HEK293 (cell line): ENCODE results near the gene GAREM1.

ENCODE experiments used
- CTCF ChIA-PET: fragments of 350-600 bp; formaldehyde crosslinking; extraction: SDS; loops from one replicate; lab custom pipeline; 2021; ENCODE audit warnings: antibody characterized with exemption; lab: Yijun Ruan, JAX
- POLR2A ChIA-PET: fragments of 300-600 bp; formaldehyde crosslinking; extraction: SDS; loops from one replicate; lab custom pipeline; 2020; ENCODE audit warnings: antibody characterized with exemption, inconsistent platforms; lab: Yijun Ruan, JAX
- H3K27ac ChIP-seq: fragments of 200-500 bp; sonication (Bioruptor generic); 2 replicates; pipeline ENCODE4 v1.5.1; 2014; ENCODE audit warnings: low read depth, low read length, control low read depth, inconsistent platforms; ENCODE audit errors: extremely low read depth
- H3K36me3 ChIP-seq, 2 experiments: fragments of 200-500 bp in 1 of 2; sonication (Bioruptor generic) in 1 of 2; 1 replicate in 1 of 2; 2 replicates in 1 of 2; pipeline ENCODE4 v1.5.1; 2014 to 2017; ENCODE audit warnings: inconsistent platforms in 2 of 2, low read length in 2 of 2; ENCODE audit not compliant: control insufficient read depth in 2 of 2, insufficient read depth in 1 of 2
- H3K4me1 ChIP-seq: fragments of 200-500 bp; sonication (Bioruptor generic); 2 replicates; pipeline ENCODE4 v1.5.1; 2014; ENCODE audit warnings: mild to moderate bottlenecking, low read length, inconsistent platforms; ENCODE audit not compliant: control insufficient read depth, insufficient read depth
- H3K4me3 ChIP-seq: 2 replicates; pipeline ENCODE4 v1.5.1; 2011; ENCODE audit warnings: low read depth, mild to moderate bottlenecking, control low read depth, low read length, moderate library complexity
- H3K9me3 ChIP-seq: fragments of 200-500 bp; sonication (Bioruptor generic); 2 replicates; pipeline ENCODE4 v1.5.1; 2014; ENCODE audit warnings: low read depth, low read length, inconsistent platforms; ENCODE audit not compliant: control insufficient read depth, insufficient read depth
- GFI1B ChIP-seq: fragments of 450-650 bp; formaldehyde crosslinking; IDR thresholded peaks from 2 replicates; pipeline ENCODE4 v1.5.1; 2016; ENCODE audit warnings: missing biosample characterization, missing genetic modification characterization
- RBAK ChIP-seq: fragments of 450-650 bp; formaldehyde crosslinking; IDR thresholded peaks from 2 replicates; pipeline ENCODE4 v1.5.1; 2016; ENCODE audit warnings: missing biosample characterization, missing genetic modification characterization
- YY1 ChIP-seq: fragments of 450-650 bp; formaldehyde crosslinking; IDR thresholded peaks from 2 replicates; pipeline ENCODE4 v1.5.1; 2018; ENCODE audit warnings: missing biosample characterization, missing genetic modification characterization
- ZIC2 ChIP-seq: fragments of 450-650 bp; formaldehyde crosslinking; IDR thresholded peaks from 2 replicates; pipeline ENCODE4 v1.5.1; 2016; ENCODE audit warnings: missing biosample characterization, missing genetic modification characterization
- ZNF138 ChIP-seq: fragments of 450-650 bp; formaldehyde crosslinking; IDR thresholded peaks from 2 replicates; pipeline ENCODE4 v1.5.1; 2016; ENCODE audit warnings: missing biosample characterization, missing genetic modification characterization, borderline replicate concordance
- ZNF140 ChIP-seq: fragments of 450-650 bp; formaldehyde crosslinking; IDR thresholded peaks from 2 replicates; pipeline ENCODE4 v1.5.1; 2016; ENCODE audit warnings: missing biosample characterization, missing genetic modification characterization
- ZNF169 ChIP-seq: fragments of 450-650 bp; formaldehyde crosslinking; IDR thresholded peaks from 2 replicates; pipeline ENCODE4 v1.5.1; 2016; ENCODE audit warnings: missing biosample characterization, missing genetic modification characterization
- ZNF214 ChIP-seq: fragments of 450-650 bp; formaldehyde crosslinking; IDR thresholded peaks from 2 replicates; pipeline ENCODE4 v1.5.1; 2017; ENCODE audit warnings: missing biosample characterization, mild to moderate bottlenecking, missing genetic modification characterization, borderline replicate concordance
- ZNF248 ChIP-seq: fragments of 450-650 bp; formaldehyde crosslinking; IDR thresholded peaks from 2 replicates; pipeline ENCODE4 v1.5.1; 2017; ENCODE audit warnings: missing biosample characterization, missing genetic modification characterization
- ZNF280C ChIP-seq: fragments of 450-650 bp; formaldehyde crosslinking; IDR thresholded peaks from 2 replicates; pipeline ENCODE4 v1.5.1; 2016; ENCODE audit warnings: missing biosample characterization, missing genetic modification characterization
- ZNF391 ChIP-seq: fragments of 450-650 bp; formaldehyde crosslinking; IDR thresholded peaks from 2 replicates; pipeline ENCODE4 v1.5.1; 2016; ENCODE audit warnings: low read depth, missing biosample characterization, missing genetic modification characterization, borderline replicate concordance
- ZNF488 ChIP-seq: fragments of 450-650 bp; formaldehyde crosslinking; IDR thresholded peaks from 2 replicates; pipeline ENCODE4 v1.5.1; 2016; ENCODE audit warnings: missing biosample characterization, missing genetic modification characterization
- ZNF510 ChIP-seq: fragments of 450-650 bp; formaldehyde crosslinking; IDR thresholded peaks from 2 replicates; pipeline ENCODE4 v1.5.1; 2018; ENCODE audit warnings: mild to moderate bottlenecking, missing genetic modification characterization, missing biosample characterization; ENCODE audit not compliant: insufficient replicate concordance
- ZNF530 ChIP-seq: fragments of 450-650 bp; formaldehyde crosslinking; IDR thresholded peaks from 2 replicates; pipeline ENCODE4 v1.5.1; 2016; ENCODE audit warnings: low read depth, missing biosample characterization, missing genetic modification characterization
- ZNF580 ChIP-seq: fragments of 450-650 bp; formaldehyde crosslinking; IDR thresholded peaks from 2 replicates; pipeline ENCODE4 v1.5.1; 2016; ENCODE audit warnings: missing biosample characterization, missing genetic modification characterization
- ZNF585B ChIP-seq: fragments of 450-650 bp; formaldehyde crosslinking; IDR thresholded peaks from 2 replicates; pipeline ENCODE4 v1.5.1; 2016; ENCODE audit warnings: missing biosample characterization, missing genetic modification characterization
- ZNF664 ChIP-seq: fragments of 450-650 bp; formaldehyde crosslinking; IDR thresholded peaks from 2 replicates; pipeline ENCODE4 v1.5.1; 2016; ENCODE audit warnings: missing biosample characterization, missing genetic modification characterization
- ZNF776 ChIP-seq: fragments of 450-650 bp; formaldehyde crosslinking; IDR thresholded peaks from 2 replicates; pipeline ENCODE4 v1.5.0; 2017; ENCODE audit warnings: missing biosample characterization, missing genetic modification characterization, borderline replicate concordance
- TF ChIP-seq, protein P1 (sequence below): fragments of 450-650 bp; formaldehyde crosslinking; IDR thresholded peaks from 2 replicates; pipeline ENCODE4 v1.5.1; 2016; ENCODE audit warnings: missing biosample characterization, missing genetic modification characterization
- TF ChIP-seq, protein P2 (sequence below): fragments of 450-650 bp; formaldehyde crosslinking; IDR thresholded peaks from 2 replicates; pipeline ENCODE4 v1.5.1; 2016; ENCODE audit warnings: missing biosample characterization, missing genetic modification characterization
- TF ChIP-seq, protein P3 (sequence below): fragments of 450-650 bp; IDR thresholded peaks from 2 replicates; pipeline ENCODE4 v1.5.1; 2018; ENCODE audit warnings: missing biosample characterization, mild to moderate bottlenecking, missing genetic modification characterization
- TF ChIP-seq, protein P4 (sequence below): fragments of 450-650 bp; formaldehyde crosslinking; IDR thresholded peaks from 2 replicates; pipeline ENCODE4 v1.5.1; 2017; ENCODE audit warnings: missing biosample characterization, missing genetic modification characterization
- TF ChIP-seq, protein P5 (sequence below): fragments of 450-650 bp; formaldehyde crosslinking; IDR thresholded peaks from 2 replicates; pipeline ENCODE4 v1.5.1; 2016; ENCODE audit warnings: missing biosample characterization, missing genetic modification characterization, borderline replicate concordance

The GAREM1 gene

DNA sequence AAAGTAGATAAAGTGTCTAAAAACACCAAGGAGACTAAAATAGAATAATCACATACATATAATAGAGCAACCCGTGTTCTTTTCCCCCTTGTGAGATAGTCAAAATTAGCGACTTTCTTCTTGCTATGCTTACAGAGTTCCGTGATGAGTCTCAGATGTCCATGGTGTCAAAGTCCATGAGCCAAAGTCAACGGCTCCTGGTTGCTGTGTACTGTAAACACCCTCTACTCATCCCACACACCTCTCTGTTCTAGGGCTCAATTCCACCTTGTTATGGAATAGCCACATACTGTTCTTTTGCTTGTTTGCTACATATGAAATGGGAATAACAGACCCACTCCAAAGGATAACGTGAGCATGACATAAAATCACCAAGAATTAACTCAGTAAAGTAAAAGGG is 52.5 kb downstream of the GAREM1 start:
- H3K4me1 ChIP-seq, result no peaks in the 10 kb centered on the region
- H3K27ac ChIP-seq, result no peak overlapping the region
- no peaks in the 10 kb centered on the region for H3K36me3 ChIP-seq
- ChIA-PET POLR2A (no interaction called here), CTCF (no interaction called here)
- H3K4me3 ChIP-seq, result no peak overlapping the region
- TF ChIP-seq ZIC2 (tag by site-specific recombination), result no peak
- TF ChIP-seq ZNF580 (tag by site-specific recombination), result no peak
- no peak for TF ChIP-seq ZNF391
- no peak for TF ChIP-seq ZNF248 (tag by site-specific recombination)
- TF ChIP-seq, protein P1, sequence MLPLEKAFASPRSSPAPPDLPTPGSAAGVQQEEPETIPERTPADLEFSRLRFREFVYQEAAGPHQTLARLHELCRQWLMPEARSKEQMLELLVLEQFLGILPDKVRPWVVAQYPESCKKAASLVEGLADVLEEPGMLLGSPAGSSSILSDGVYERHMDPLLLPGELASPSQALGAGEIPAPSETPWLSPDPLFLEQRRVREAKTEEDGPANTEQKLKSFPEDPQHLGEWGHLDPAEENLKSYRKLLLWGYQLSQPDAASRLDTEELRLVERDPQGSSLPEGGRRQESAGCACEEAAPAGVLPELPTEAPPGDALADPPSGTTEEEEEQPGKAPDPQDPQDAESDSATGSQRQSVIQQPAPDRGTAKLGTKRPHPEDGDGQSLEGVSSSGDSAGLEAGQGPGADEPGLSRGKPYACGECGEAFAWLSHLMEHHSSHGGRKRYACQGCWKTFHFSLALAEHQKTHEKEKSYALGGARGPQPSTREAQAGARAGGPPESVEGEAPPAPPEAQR (tag by site-specific recombination), result no peak
- no peak for TF ChIP-seq ZNF140 (tag by site-specific recombination)
- TF ChIP-seq ZNF585B, result no peak
- no peak for TF ChIP-seq GFI1B (tag by site-specific recombination)
- TF ChIP-seq ZNF510 (tag by site-specific recombination), result no peak
- TF ChIP-seq ZNF530, result no peak
- TF ChIP-seq, protein P2, sequence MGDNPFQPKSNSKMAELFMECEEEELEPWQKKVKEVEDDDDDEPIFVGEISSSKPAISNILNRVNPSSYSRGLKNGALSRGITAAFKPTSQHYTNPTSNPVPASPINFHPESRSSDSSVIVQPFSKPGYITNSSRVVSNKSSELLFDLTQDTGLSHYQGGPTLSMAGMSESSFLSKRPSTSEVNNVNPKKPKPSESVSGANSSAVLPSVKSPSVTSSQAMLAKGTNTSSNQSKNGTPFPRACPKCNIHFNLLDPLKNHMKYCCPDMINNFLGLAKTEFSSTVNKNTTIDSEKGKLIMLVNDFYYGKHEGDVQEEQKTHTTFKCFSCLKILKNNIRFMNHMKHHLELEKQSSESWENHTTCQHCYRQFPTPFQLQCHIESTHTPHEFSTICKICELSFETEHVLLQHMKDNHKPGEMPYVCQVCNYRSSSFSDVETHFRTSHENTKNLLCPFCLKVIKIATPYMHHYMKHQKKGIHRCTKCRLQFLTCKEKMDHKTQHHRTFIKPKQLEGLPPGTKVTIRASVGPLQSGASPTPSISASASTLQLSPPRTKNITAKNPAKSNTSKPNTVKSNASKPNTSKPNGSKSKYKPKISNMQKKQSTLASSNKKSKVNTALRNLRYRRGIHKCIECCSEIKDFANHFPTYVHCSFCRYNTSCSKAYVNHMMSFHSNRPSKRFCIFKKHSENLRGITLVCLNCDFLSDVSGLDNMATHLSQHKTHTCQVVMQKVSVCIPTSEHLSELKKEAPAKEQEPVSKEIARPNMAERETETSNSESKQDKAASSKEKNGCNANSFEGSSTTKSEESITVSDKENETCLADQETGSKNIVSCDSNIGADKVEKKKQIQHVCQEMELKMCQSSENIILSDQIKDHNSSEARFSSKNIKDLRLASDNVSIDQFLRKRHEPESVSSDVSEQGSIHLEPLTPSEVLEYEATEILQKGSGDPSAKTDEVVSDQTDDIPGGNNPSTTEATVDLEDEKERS (tag by site-specific recombination), result no peak
- TF ChIP-seq ZNF280C (tag by site-specific recombination), result no peak
- no peak for TF ChIP-seq ZNF214 (tag by site-specific recombination)
- no peaks in the 10 kb centered on the region for H3K9me3 ChIP-seq

- Histone ChIP-seq H3K9me3 (no peaks in the 10 kb centered on the region), H3K27ac (no peak overlapping the region), H3K4me1 (no peaks in the 10 kb centered on the region), H3K36me3 (no peaks in the 10 kb centered on the region), H3K4me3 (no peak overlapping the region)
- ChIA-PET POLR2A (no interaction called here), CTCF (no interaction called here)
- TF ChIP-seq ZNF138 (tag by site-specific recombination) (no peak), ZNF488 (tag by site-specific recombination) (no peak), RBAK (no peak), YY1 (tag by site-specific recombination) (no peak), ZNF169 (tag by site-specific recombination) (no peak), ZNF776 (tag by site-specific recombination) (no peak), ZNF664 (no peak)
- TF ChIP-seq, protein P3, sequence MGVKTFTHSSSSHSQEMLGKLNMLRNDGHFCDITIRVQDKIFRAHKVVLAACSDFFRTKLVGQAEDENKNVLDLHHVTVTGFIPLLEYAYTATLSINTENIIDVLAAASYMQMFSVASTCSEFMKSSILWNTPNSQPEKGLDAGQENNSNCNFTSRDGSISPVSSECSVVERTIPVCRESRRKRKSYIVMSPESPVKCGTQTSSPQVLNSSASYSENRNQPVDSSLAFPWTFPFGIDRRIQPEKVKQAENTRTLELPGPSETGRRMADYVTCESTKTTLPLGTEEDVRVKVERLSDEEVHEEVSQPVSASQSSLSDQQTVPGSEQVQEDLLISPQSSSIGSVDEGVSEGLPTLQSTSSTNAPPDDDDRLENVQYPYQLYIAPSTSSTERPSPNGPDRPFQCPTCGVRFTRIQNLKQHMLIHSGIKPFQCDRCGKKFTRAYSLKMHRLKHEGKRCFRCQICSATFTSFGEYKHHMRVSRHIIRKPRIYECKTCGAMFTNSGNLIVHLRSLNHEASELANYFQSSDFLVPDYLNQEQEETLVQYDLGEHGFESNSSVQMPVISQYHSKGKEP (tag by site-specific recombination), result no peak
- TF ChIP-seq, protein P4, sequence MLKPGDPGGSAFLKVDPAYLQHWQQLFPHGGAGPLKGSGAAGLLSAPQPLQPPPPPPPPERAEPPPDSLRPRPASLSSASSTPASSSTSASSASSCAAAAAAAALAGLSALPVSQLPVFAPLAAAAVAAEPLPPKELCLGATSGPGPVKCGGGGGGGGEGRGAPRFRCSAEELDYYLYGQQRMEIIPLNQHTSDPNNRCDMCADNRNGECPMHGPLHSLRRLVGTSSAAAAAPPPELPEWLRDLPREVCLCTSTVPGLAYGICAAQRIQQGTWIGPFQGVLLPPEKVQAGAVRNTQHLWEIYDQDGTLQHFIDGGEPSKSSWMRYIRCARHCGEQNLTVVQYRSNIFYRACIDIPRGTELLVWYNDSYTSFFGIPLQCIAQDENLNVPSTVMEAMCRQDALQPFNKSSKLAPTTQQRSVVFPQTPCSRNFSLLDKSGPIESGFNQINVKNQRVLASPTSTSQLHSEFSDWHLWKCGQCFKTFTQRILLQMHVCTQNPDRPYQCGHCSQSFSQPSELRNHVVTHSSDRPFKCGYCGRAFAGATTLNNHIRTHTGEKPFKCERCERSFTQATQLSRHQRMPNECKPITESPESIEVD (tag by site-specific recombination), result no peak
- TF ChIP-seq, protein P5, sequence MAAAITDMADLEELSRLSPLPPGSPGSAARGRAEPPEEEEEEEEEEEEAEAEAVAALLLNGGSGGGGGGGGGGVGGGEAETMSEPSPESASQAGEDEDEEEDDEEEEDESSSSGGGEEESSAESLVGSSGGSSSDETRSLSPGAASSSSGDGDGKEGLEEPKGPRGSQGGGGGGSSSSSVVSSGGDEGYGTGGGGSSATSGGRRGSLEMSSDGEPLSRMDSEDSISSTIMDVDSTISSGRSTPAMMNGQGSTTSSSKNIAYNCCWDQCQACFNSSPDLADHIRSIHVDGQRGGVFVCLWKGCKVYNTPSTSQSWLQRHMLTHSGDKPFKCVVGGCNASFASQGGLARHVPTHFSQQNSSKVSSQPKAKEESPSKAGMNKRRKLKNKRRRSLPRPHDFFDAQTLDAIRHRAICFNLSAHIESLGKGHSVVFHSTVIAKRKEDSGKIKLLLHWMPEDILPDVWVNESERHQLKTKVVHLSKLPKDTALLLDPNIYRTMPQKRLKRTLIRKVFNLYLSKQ (tag by site-specific recombination), result no peak
Observed at GRCh38 chr18:32405588-32405987, 65.1 kb downstream of the GAREM1 start.
